Stimulated activated CD8-positive, alpha-beta memory T cell treated with anti-CD3 and anti-CD28 coated beads, Interleukin-12 subunit alpha, Interleukin-12 subunit beta, amount 100 ng/mL, for 24 hours (primary cell): Measurements from ENCODE around the gene LRRC4.

ENCODE experiments used
- DNase-seq: peaks from one replicate; pipeline ENCODE4 v3.0.0-alpha.2; 2020; ENCODE audit errors: extremely low read depth

LRRC4 gene

DNA sequence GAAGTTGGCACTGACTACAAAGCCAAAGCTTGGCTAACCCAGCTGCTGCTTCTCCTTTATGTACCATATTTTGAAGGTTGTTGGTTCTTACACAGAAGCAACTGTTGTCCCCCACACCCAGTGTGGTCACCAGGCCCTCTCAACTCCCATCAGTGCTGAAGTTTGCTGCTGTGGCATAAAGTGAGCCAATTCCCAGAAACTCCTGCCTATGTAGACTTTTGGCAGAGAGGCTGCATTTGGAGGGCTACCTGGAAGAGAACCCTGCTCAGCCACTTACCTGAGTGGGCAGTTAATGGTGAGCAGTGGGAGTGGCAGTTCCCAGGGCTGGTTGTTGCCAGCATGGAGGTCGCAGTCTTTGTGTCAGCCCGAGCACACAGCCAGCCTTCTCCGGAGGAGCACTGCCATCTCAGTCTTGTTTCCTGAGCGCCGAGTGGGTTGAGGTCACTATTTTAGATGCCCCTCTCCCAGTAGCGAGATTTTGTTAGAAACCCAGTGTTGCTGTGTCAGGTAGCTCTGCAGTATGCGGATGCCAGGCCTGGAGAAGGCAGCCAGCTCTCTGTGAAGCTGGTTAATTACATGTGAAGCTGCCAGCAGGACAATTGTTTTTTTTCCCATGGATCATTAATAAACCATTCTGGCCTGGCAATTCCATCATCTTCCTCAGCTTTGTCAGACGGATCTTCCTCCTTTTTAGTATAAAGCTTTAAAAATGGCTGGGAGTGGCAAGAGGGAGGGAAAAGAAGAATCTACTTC, 24.5 kb downstream of the LRRC4 start:
- no peak for DNase-seq

DNA sequence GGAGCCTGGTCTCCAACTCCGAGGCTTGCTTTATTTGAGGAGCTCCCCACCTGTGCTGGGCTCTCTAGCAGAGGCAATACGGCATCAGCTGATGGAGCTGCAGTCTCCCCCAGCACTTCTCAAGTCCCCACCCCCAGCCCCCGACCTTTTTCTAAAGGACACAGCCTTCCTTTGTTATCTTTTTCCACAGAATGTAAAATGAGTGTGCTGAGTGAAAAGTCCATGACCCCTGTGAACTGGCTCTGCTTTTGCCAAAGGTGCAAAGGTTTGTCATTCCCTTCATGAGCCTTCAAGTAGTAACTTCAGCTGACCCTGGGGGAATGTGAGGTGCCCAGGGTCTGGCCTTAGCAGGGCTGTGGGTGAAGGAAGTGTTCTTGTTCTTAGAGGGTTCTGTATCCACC, 25.5 kb downstream of the LRRC4 start:
- DNase-seq: no peak

DNA sequence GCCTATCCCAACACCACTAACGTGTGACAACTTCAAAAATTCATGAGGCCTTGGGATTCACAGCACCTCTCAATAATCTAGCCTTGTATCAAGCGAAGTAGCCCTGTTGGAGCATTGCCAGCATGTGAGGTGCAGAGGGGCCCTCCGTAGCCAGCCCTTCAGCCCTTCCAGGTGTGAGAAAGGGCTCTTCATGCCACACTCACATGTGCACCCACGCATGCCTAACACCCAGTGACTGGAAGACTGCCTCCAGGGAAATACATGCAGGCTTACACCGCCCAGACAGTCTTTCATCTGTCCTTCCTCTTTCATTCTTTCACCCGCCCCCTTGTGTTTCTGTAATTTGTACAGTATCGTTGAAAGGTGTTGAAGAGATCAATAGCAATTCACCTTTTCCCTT, 26.1 kb downstream of the LRRC4 start:
- no peak for DNase-seq

DNA sequence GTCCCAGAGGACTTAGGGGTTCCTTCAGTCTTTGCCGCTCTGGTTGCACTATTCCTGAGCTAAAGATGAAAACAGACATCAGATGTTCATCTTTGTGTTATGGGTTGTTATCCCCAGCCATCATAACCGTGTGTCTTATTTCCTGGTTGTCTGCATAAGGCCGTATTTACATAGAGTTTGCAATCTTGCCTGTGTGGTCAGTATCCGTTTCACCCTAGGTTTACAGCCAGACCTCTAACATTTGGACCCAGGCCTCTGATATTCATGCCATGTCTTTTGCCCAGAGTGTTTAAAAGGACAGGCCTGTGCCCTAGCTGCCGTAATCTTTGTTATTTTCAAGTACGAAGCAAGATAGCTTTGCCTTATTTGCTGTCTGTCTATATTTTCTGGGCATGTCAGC, 26.6 kb downstream of the LRRC4 start:
- no peak for DNase-seq

DNA sequence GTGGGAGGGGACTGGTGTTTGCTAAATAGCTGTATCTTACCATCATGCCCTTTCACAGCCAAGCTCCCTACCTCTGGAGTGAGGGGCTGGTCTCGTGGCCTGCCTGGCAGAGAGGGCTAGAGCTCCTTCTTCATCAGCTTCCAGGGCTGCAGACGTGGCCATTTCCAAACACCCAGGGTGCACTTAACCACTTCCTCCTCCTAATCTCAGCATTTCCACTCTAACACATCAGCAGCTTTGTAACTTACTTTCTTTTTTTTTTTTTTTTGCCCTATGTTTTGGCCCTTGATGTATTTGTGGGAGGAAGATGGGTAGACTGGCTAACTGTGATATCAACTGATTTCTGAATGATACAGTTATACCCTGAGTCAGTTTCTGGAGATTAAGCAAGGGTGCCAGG, 27.4 kb downstream of the LRRC4 start:
- no peak for DNase-seq

DNA sequence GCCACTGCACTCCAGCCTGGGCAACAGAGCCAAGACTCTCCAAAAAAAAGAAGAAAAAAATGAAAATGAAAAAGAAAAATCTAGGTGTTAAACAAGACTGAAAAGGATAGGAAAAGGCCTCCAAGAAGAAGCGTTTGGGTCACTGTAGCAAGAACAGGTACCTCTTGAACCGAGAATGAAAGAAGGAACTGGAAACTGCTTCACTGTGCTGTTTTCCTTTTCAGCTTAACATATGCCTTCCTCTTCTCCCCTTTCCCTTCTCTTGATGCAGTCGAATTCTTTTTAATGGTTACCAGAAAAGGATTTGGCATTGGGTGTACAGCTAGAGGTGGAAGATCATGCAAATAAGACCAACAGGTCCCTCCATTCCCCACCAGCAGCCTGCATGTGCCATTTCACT, 28.1 kb downstream of the LRRC4 start:
- no peak for DNase-seq

DNA sequence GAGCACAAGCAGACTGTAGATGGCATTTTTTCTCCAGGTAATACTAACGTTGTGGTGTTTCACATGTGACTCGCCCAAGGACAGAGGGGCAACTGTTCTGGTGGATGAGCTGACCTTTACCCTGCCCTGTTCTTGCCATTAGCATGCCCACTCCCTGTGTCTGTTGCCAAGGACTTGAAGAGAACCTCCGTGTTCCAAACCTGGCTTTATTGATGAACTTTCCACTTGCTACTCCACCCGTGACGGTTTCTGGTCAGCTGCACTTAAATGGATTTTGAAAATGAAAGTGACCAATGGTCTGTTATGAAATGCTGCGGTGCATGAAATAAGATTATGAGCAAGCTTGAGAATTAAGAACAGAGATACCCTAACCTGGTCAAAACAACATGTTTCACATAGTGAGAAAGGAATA, 30.4 kb downstream of the LRRC4 start:
- no peak for DNase-seq

DNA sequence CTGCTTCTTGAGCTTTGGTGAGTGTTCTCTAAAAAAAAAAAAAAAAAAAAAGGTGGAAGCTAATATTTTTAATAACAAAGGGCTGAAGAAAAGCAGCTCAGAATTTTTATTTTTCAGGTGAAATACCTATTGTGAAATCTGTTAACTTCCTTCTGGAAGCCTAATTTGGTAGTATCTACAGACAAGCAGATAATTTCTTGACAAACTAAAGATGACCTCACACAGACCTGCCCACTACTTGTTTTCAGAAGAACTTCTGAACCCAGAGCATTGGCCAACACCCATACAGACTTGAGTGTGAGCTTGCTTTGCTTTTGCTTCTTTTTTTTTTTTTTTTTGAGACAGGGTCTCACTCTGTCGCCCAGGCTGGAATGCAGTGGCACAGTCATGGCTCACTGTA, 31.2 kb downstream of the LRRC4 start:
- no peak for DNase-seq

DNA sequence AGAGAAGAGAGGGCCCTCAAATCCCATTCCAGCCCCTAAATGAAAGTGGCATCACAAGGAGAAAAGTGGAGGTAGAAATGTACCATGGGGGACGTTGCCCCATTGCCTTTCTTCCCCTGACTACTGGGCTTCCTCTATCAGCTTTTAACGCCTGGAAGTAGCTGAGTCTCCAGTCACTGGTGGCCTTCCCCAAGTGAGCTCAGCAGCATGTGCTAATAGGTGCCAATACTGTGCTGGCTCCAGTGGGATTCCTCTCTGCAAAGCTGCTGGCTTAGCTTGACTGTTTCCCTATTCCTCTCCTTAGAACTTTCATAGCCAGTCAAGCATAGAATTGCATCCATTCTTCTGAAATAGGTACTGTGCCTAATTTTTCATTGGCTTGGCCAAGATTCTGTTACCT, 32.6 kb downstream of the LRRC4 start:
- DNase-seq: no peak

DNA sequence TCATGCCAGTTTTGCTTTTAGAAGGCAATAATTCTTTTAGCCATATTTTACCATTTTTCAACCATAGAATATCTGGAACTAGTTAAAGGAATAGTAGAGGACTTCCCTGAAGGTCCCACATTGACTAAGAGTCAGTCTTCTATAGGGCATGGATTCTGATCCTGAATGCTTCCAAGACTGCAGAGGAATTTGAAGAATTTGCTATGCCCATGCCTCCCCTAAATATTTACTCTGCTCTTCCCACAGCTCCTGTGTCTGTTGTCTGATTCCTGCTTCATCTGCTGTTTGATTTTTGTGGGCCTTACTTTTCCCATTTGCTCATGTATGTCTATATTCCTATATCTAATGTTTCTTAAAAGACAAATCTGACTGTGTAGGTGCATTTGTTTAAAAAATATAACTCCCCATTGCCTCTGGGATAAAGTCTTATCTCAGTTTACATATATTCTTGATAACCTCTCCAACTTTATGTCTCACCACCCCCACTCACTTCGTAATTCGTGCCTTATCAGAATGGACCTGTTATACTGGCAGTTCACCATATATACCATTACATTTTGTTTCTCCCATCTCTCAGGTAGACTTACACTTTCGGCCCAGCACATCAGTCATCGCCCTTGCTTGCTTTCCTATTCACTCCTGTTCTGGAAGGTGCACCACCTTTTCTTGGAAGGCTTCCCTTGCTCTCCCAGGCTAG, 33.9 kb downstream of the LRRC4 start:
- DNase-seq: no peak

DNA sequence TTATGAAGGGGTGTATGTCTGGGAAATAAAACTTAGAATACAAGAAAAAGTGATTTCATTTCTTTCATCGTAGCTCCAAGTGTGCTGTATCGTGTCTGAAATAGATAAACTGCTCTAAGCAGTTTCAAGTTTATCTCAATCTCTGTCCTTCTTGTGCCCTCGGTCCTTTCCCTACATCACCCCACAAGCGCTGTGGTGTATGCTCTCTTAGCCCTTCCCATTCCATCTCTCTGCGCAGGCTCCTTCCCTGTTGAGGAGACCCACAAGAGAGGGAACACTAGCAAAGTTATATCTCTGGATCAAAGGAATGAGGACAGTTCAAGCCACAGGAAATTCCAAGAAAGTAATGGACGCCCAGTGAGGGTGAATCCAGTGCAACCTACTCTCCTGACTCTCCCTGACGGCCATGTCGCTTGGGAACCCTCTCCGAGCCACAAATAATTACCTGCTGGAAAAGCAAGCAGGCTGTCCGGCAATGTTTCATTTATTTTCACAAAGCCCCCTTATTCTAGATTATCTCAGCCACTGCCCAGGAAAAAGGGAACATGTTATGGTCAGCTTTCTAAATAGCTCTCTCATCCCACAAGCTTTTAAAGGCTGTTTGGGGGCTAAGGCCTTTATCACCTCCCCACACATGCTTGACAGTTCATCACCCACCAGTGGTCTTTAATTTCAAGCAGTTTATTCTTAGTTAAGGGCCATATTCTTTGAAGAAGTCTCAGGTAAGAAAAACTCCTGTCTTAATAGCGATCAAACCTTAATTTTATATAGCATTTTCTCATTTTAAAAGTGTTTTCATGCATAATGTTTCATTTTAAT, 34.8 kb downstream of the LRRC4 start:
- DNase-seq: no peak

DNA sequence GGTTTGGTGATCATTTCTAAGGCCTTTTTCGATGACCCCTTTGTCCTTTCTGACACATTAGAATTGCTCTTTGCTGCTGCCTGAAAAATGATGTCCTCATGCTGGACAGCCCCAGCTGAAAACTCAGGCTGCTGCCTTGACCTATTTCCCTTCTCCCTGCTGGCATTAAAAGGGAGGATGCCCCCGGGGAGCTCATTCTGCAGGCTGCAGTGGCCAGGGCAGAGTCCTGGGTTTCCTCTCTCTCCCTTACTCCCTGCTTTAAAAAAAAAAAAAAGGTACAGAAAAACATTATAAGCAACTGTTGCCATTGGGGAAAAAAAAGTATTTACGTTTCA, 35.4 kb downstream of the LRRC4 start:
- DNase-seq: no peak

DNA sequence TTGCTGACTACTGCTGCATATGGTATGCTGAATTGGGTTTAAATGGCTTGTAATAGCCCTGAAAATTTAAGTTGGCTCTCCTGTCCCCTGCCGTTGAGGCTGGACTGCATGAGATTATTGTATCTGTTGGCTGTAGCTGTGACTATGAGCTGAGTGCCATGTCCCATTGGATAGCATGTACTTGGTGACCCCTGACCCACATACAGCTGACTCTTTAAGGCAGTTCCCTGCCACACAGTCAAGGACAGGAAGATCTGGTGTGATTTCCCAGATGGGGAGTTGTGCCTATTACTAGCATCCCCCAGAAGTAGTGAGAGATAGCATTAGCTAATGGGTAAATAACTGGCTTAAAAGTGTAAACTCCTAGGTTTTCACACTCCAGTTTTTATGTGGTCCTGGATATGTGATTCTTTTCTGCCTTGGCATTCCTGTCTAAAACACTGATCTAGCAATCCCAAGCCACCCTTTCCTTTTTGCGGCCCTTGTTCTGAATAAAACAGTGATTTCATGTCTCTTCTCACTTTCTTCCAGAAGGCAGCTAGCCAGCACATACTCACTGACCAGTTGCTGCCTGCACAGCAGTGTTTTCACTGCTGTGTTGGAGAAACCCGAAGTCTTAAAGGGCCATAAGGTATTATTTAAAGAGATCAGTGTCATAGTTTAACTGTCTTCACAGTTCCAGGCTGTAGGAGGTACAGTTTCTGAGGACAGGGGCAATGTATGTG, 35.9 kb downstream of the LRRC4 start:
- no peak for DNase-seq

DNA sequence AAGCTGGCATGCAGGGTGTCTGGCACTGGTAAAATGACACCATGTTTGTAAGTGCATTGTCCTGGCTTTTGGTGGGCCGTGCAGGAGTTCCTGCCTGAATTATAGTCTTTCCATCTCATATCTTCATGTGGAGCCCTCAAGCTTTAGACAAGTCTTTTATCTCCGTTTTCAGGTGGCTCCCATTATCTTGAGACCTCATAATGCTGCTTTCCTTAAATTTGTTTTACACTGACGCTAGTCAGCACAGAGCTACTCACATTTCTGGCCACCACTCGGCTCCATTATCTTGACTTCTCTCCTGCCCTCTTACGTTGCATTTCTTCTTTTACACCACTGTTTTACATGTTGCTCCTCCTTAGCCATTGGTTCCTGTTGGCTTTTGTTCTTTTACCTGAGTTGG, 37.2 kb downstream of the LRRC4 start:
- DNase-seq: no peak

DNA sequence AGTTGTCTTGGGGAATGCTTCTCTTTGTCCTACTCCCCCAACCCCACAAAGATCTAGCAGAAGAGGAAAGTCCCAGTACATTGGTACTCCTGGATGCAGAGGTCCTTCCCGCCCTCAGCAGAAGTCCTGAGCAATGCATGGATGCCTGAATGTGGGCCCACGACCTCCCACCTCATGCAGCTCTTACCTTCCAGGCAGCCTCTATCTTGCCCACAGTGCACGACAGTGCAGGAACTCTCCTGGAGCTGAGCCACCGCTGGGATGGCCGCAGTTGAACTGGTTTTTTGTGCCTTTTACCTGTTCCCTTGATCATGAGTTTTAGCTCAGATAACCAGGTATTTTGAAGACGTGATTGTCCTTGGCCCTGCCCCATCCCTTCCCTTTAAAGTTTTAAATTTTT, 37.9 kb downstream of the LRRC4 start:
- no peak for DNase-seq

DNA sequence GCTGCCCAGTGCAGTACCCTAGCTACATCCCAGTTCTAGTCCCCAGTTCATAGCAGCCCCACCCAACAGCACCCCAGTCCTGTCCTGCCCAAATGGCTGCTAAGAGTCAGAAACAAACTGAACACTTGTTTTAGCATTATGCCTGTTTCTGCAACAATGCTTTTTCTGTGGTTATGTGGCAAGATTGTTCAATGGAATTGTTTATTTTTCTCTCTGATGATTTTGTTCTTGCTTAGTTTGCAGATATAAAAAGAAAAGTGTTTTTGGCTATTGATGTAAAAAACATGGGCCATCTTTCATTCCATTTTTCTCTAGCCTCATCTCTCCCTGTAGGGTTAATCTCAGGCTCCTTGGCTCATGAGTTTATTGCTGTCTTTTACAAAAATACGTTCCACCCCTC, 42.5 kb downstream of the LRRC4 start:
- no peak for DNase-seq

DNA sequence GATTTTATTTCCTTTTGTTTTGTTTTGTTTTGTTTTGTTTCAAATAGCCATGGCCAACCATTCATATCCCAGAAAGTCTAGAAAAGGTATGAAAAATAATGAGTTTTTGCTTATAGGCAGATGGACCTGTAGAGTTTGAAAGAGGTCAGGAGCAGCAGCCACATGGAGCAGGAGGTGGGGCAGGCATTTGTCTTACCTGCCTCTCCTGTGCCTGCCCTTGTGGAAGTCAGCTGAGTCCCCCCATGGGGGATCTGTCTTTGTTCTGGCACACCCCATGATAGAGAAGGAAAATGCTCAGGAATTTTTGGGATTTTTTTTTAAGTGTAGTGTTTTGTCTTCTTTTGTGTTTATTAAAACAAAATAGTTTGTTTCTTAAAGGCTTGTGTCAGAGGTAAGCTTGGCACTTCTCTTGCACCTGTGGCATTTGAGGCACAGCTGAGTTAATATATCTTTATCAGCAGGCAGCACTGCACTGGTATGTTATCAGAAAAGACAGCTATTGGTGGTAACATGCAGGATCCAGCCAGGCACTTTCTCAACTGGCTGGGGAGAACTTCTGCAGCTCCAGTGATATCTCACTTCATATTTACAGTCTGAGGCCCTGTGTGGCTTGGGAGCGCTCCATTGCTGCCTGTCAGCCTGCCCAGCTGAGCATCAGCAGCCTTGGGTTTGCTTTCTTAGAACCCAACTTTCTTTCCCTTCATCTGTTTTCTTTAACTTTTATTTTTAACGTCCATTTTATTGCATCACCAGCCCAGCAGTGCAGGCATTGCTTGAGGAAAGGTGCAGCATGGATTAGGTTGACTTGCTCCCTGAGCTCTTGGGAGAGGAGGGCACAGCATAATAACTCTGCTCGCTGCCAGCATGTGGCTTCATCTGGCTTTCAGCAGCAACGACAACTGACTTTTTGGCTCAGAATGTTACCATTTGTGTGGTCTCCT, 44.4 kb downstream of the LRRC4 start:
- DNase-seq: no peak

DNA sequence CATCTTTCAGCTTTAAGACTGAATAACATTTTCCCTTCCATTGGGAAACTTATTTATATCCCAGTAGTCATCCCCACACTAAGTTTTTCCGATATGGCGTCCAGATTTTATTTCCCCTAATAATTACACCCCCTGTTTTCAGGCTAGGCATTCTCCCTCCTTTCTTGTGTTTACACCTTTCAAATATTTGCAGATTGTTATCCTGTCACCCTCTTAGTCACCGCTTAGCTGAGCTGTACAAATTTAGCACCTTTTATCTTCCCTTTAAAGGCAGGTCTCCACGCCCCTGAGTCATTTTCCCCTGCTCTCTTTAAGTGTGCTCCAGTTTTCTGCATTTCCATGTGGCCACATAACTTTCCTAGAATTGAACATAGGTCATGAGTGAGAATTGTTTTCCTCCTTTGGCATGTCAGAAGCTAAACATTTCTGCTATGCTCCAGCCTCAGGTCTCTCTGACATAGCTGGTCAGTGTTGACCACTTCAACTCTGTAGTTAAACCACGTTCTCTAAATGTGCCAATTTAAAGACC, 47.4 kb downstream of the LRRC4 start:
- no peak for DNase-seq

DNA sequence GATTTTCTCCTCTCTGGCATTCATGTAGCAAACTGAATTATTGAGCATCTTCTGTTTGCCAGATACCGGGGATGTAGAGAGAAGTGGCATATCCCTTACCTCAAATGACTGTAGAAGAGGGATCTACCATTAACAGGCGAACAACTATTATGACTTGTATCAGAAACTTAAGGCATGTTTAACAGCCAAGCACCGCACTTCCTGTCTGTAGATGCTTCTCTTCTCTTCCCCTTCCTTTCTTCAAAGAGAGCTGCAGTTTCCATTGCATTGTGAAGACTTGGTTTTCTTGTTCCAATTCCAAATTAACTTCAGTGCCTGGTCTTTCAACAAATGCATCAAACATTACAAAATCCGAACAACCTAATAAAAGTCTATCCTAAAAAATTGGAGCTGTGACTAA, 49.3 kb downstream of the LRRC4 start:
- no peak for DNase-seq

DNA sequence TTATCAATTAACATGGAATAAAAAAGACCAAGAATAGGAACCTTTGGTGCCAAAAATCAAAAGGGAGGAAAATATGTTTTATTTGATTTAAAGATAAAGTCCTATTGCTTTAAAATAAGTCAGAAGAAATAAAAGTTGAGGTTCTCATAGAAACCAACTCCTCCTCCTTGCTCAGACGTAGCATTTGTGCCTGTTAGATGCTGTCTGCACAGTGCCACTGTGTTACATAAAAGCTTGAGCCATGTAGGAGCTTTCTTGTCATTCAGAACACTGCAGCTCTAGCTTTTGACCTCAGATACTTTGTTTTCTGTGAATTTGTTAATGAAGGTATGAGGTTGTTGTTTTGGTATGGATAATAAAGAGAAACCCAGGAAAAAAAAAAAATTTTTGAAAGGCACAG, 50.3 kb downstream of the LRRC4 start:
- no peak for DNase-seq

DNA sequence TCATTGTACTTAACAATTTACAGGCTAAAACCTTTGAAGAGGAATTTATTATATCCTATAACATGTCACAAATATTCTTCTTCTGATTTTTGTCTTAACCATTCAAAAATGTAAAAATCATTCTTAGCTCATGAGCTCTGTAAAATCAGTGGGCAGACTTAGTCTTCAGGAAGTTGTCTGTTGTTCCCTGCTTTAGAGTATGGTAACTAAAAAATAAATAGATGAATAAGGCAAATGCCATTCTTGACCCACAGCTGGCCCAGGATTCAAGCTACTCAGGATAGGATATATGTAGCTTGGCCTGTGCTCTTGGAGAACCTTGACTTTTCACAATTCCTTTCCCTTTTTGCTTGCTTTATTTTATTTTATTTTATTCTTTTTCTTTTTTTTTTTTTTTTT, 51.5 kb downstream of the LRRC4 start:
- no peak for DNase-seq
